NCI-H1092 treated with DMSO at 0.1 percent for 48 hours (cell line): ENCODE data around the gene XRCC6.
"Not testable (repeated sequence)": the region's sequence is repeated elsewhere in the genome, so short reads cannot be mapped to it uniquely, and the experiment has no call there.

Experiments used
- DNase-seq: peaks from one replicate; lab custom pipeline; 2025; lab: John Stamatoyannopoulos, UW

XRCC6 gene

GRCh38 chr22:41598891-41599635, 22.0 kb upstream of the XRCC6 start:
- DNase-seq, result no peak

GRCh38 chr22:41600976-41601375, 20.1 kb upstream of the XRCC6 start:
- DNase-seq, result no peak

DNA sequence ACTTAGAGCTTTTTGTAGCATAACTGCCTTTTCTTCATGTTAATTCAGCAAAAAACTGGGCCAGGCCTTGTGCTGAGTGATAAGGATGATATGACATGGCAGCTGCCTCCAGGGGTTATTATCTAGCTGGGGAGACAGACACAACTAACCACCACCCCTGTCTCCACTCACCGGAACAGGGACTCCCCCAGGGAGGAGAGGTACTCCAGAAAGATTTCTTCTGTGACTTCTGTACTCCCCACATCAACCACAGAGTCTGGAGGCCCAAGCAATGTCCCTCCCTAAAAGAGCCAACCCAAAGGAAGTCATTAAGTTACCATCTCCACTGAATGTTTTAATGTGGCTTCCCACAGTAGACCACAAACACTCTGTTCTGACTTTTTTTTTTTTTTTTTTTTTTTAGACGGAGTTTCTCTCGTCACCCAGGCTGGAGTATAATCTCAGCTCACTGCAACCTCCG, 17.2 kb upstream of the XRCC6 start:
- no peak for DNase-seq

DNA sequence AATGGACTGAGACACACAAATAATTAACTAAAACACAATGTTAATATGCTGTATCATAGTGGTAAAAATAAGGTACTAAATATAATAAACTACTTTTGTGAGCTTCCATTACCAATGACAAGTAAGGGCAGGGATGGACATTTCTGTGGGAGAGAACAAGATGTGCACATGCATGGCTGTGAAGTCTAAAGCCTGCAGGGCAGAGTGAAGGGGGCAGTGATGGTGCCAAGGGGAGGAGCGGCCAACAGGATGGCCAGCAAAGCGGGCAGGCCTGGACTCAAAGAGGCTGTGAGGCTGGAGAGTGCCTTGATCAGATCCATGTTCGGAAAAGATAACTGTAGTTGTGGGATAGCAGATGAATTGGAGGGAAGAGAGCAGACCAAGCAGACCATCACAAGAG, 12.7 kb upstream of the XRCC6 start:
- DNase-seq, result no peak

DNA sequence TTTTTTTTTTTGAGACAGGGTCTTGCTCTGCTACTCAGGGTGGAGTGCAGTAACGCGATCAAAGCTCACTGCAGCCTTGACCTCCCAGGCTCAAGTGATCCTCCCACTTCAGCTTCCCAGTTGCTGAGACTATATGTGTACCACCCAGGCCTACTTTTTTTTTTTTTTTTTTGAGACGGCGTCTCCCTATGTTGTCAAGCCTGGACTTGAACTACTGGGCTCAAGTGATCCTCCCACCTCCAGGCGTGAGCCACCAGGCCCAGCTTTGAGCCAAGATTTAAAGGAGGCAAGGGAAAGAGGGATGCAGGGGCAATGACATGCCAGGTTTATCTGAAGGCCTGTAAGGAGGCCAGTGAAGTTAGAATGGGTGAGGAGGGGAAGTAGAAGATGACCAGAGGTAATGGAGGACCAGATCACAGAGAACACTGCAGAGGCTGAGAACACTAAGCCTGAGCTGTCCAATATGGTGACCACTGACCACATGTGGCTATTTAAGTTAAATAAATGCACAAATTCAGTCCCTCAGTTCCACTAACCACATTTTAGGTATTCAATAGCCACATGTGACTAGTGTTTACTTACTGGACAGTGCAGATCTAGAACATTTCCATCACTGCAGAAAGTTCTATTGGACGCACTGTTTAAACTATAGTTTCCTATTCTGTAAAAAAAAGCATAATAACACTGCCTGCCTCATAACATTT, 8.3 kb upstream of the XRCC6 start:
- DNase-seq, result no peak

DNA sequence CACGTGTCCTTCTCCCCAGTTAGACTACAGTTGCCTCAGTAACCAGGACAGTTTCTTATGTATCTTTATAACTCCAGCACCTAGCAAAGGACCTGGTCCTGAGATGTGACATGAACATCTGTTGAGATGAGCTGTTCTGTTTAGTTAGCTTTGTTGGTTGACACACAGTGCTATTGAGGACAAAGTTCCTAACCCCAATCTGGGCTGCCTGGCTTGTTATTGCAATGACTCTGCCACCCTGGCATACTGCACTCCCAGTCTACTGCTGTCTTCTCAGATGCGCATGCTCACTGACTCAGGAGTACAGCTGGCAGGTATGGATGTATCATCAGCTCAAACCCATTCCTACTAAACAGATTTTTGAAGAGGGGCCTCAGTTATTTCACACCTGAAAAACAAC, 7.6 kb upstream of the XRCC6 start:
- DNase-seq, result no peak

DNA sequence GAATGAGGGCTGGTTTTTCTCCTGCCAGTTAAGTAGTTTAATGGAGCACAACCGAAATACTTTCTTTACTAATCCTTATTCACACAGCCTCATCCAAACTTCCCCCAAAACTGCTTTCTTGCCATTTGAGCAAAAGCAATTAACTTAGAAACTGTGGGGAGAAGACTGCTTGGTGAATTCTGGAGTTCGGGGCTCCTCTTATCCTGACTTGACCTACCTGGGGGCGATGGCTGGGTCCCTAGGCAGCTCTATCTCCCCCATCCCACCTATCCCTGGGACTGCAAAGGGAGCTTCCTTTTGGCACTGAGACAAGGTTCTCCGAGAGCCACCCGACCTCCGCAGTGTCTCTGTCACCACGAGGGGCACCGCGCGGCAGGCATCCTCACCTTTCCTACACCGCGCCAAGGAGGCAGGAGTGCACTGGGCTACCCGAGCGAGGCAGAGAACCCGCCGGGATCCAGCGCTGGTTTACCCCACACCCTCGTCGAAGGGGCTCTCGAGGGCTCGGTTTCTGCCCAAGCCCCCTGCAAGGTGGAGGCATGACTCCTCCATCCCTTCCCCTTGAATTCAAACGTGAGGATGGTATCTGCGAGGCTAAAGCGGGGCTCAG, 1.0 kb upstream of the XRCC6 start:
- peak; percentile 49 for DNase-seq

- peak; percentile 49 for DNase-seq
Observed at GRCh38 chr22:41620589-41621098, 451 bp upstream of the XRCC6 start, which contains the start of gene DESI1. Gene DESI1 (minus strand): TSS chr22:41621043. CDS start chr22:41620839, 204 bp downstream.

GRCh38 chr22:41621911-41622179, 750 bp downstream of the XRCC6 start:
- no peak for DNase-seq

- DNase-seq, result no peak
Observed at GRCh38 chr22:41625577-41625976, 4.5 kb downstream of the XRCC6 start.

- DNase-seq, result not testable (repeated sequence)
Observed at GRCh38 chr22:41631115-41631514, 10.0 kb downstream of the XRCC6 start.

DNA sequence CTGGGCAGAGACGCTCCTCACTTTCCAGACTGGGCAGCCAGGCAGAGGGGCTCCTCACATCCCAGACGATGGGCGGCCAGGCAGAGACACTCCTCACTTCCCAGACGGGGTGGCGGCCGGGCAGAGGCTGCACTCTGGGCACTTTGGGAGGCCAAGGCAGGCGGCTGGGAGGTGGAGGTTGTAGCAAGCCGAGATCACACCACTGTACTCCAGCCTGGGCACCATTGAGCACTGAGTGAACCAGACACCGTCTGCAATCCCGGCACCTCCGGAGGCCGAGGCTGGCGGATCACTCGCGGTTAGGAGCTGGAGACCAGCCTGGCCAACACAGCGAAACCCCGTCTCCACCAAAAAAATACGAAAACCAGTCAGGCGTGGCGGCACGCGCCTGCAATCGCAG, 10.5 kb downstream of the XRCC6 start:
- DNase-seq, result not testable (repeated sequence)

DNA sequence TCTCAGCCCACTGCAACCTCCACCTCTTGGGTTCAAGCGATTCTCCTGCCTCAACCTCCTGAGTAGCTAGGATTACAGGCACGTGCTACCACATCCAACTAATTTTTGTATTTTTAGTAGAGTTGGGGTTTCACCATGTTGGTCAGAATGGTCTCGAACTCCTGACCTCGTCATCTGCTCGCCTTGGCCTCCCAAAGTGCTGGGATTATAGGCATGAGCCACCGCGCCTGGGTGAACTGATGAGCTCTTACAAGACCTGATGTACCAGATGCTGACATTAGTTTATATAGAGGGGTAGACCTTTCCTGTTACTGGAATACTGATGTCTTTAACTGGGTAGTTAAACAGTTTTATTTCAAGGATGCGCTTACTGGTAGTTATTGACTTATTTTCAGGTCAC, 13.5 kb downstream of the XRCC6 start:
- not testable (repeated sequence) for DNase-seq

DNA sequence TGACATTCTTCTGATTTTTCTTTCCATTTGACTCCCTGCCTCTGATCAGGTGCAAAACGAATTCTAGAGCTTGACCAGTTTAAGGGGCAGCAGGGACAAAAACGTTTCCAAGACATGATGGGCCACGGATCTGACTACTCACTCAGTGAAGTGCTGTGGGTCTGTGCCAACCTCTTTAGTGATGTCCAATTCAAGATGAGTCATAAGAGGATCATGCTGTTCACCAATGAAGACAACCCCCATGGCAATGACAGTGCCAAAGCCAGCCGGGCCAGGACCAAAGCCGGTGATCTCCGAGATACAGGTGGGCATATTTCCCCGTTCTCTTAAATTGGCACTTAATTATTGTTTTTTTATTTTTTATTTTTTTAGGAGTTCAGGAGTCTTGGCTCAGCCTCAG, 15.4 kb downstream of the XRCC6 start:
- DNase-seq, result no peak

DNA sequence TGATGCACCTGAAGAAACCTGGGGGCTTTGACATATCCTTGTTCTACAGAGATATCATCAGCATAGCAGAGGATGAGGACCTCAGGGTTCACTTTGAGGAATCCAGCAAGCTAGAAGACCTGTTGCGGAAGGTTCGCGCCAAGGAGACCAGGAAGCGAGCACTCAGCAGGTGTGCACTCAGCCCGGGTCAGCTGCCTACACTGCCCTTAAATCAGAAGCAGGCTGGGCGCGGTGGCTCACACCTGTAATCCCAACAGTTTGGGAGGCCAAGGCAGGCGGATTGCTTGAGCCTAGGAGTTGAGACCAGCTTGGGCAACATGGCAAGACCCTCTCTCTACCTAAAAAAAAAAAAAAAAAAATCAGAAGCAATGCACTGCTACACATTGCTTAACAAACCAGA, 16.5 kb downstream of the XRCC6 start:
- DNase-seq, result not testable (repeated sequence)

- no peak for DNase-seq
Observed at GRCh38 chr22:41638124-41638523, 17.0 kb downstream of the XRCC6 start.

- no peak for DNase-seq
Observed at GRCh38 chr22:41638748-41639147, 17.7 kb downstream of the XRCC6 start.

GRCh38 chr22:41641854-41642253, 20.8 kb downstream of the XRCC6 start:
- DNase-seq, result no peak

DNA sequence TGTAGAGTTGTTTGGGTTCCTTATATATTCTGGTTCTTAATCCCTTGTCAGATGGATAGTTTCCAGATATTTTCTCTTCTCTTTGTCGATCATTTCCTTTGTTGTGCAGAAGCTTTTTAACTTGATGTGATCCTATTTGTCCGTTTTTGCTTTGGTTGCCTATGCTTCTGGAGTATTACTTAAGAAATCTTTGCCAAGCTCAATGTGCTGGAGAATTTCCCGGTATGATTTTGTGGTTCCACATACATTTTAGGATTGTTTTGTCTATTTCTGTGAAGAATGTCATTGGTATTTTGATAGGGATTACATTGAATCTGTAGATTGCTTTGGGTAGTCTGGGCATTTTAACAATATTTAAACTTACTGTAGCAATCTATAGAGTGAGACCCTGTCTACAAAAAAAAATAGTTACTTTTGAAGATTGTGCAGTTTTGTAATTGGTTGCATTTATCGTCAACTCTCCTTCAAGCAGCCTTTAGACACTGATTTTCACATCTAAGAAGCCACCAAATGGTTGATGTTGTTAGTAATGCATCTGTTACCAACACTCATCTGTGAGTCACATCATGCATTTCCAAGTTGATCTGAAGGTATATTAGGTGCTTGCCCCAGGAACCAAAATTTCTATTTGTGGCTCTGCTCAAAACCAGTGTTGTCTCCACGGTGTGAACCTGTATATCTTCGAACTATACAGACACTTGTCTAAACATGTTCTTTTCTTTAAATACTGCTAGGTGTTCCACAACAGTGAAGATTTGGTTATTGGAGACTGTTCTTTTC, 21.4 kb downstream of the XRCC6 start:
- DNase-seq, result no peak

GRCh38 chr22:41647771-41648170, 26.7 kb downstream of the XRCC6 start:
- no peak for DNase-seq

GRCh38 chr22:41648432-41648831, 27.3 kb downstream of the XRCC6 start:
- no peak for DNase-seq

GRCh38 chr22:41650229-41650628, 29.1 kb downstream of the XRCC6 start:
- no peak for DNase-seq
